Neutrophil (primary cell): ENCODE data around the gene TEX35.

Source experiments
- H3K27ac ChIP-seq: fragments of 200-600 bp; sonication (generic); 2 replicates; pipeline ENCODE4 v1.5.1; 2016; ENCODE audit warnings: mild to moderate bottlenecking, moderate library complexity
- H3K27me3 ChIP-seq: fragments of 200-600 bp; sonication (generic); 2 replicates; pipeline ENCODE4 v1.6.0; 2016; ENCODE audit warnings: mild to moderate bottlenecking
- H3K36me3 ChIP-seq: fragments of 200-600 bp; sonication (generic); 2 replicates; pipeline ENCODE4 v1.5.1; 2017
- H3K4me1 ChIP-seq, 2 experiments: fragments of 200-600 bp in 1 of 2; sonication (generic) in 1 of 2; 1 replicate in 1 of 2; 2 replicates in 1 of 2; pipeline versions ENCODE4 v1.5.1 to v1.6.1; 2013 to 2016; ENCODE audit warnings: low read depth in 1 of 2, low read length in 1 of 2, mild to moderate bottlenecking in 1 of 2, moderate library complexity in 1 of 2; ENCODE audit not compliant: control insufficient read depth in 1 of 2, insufficient read depth in 1 of 2
- H3K4me3 ChIP-seq, 2 experiments: fragments of 200-600 bp in 1 of 2; sonication (generic) in 1 of 2; 1 replicate in 1 of 2; 2 replicates in 1 of 2; pipeline ENCODE4 v1.5.1; 2013 to 2016; ENCODE audit warnings: low read depth in 1 of 2, low read length in 1 of 2, mild to moderate bottlenecking in 1 of 2, moderate library complexity in 1 of 2
- H3K9me3 ChIP-seq: fragments of 200-600 bp; sonication (generic); 2 replicates; pipeline ENCODE4 v1.5.1; 2016
- TF ChIP-seq, protein P1 (sequence below): fragments of 200-600 bp; sonication (generic); IDR thresholded peaks from 2 replicates; pipeline ENCODE4 v1.5.1; 2016; ENCODE audit warnings: antibody characterized with exemption

TEX35 gene

GRCh38 chr1:178470411-178470960 lies 42.4 kb upstream of the TEX35 start:
- Histone ChIP-seq H3K4me1 (peaks cover 3 to 10% of the 10 kb centered on the region in 2 experiments), H3K4me3 (no peak overlapping the region), H3K36me3 (no peaks in the 10 kb centered on the region), H3K27me3 (no peaks in the 10 kb centered on the region), H3K27ac (no peak overlapping the region), H3K9me3 (no peaks in the 10 kb centered on the region)
- TF ChIP-seq, protein P1, sequence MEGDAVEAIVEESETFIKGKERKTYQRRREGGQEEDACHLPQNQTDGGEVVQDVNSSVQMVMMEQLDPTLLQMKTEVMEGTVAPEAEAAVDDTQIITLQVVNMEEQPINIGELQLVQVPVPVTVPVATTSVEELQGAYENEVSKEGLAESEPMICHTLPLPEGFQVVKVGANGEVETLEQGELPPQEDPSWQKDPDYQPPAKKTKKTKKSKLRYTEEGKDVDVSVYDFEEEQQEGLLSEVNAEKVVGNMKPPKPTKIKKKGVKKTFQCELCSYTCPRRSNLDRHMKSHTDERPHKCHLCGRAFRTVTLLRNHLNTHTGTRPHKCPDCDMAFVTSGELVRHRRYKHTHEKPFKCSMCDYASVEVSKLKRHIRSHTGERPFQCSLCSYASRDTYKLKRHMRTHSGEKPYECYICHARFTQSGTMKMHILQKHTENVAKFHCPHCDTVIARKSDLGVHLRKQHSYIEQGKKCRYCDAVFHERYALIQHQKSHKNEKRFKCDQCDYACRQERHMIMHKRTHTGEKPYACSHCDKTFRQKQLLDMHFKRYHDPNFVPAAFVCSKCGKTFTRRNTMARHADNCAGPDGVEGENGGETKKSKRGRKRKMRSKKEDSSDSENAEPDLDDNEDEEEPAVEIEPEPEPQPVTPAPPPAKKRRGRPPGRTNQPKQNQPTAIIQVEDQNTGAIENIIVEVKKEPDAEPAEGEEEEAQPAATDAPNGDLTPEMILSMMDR = no peak

- H3K9me3 ChIP-seq = no peaks in the 10 kb centered on the region
- H3K4me3 ChIP-seq = no peak overlapping the region
- TF ChIP-seq, protein P1 = no peak
- no peaks in the 10 kb centered on the region for H3K27me3 ChIP-seq
- H3K27ac ChIP-seq = no peak overlapping the region
- peaks cover 0 to 14% of the 10 kb centered on the region in 2 experiments for H3K4me1 ChIP-seq
- no peaks in the 10 kb centered on the region for H3K36me3 ChIP-seq
Observed at GRCh38 chr1:178472531-178472930, 40.4 kb upstream of the TEX35 start.

- Histone ChIP-seq H3K27me3 (no peaks in the 10 kb centered on the region), H3K4me1 (peaks cover 0 to 14% of the 10 kb centered on the region in 2 experiments), H3K9me3 (no peaks in the 10 kb centered on the region), H3K27ac (no peak overlapping the region), H3K4me3 (no peak overlapping the region), H3K36me3 (no peaks in the 10 kb centered on the region)
- TF ChIP-seq, protein P1 = no peak
Observed at GRCh38 chr1:178477373-178477772, 35.5 kb upstream of the TEX35 start.

DNA sequence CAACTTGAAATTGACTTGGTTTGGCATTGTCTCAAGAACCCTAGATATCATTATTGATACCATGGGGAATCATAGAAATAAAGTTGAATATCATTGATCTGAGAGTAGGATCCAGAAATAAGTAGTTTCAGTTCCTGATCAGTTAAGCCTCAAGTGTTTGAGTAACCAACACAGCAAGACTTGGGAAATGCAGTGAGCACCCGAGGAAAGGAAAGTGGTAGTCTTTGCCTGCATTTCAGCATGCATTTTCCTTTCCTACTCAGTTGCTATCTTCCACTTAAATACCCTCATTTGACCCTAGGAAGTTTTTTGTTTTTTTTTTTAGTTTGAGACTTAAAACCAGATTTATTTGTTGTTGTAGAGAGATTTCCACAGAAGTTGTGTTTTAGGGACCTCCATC lies 35.1 kb upstream of the TEX35 start:
- H3K4me3 ChIP-seq = no peak overlapping the region
- no peaks in the 10 kb centered on the region for H3K27me3 ChIP-seq
- TF ChIP-seq, protein P1 = no peak
- H3K4me1 ChIP-seq = peaks cover 0 to 14% of the 10 kb centered on the region in 2 experiments
- H3K36me3 ChIP-seq = no peaks in the 10 kb centered on the region
- H3K9me3 ChIP-seq = no peaks in the 10 kb centered on the region
- H3K27ac ChIP-seq = no peak overlapping the region

GRCh38 chr1:178483251-178483957 lies 29.5 kb upstream of the TEX35 start:
- Histone ChIP-seq H3K4me3 (no peak overlapping the region), H3K9me3 (no peaks in the 10 kb centered on the region), H3K36me3 (no peaks in the 10 kb centered on the region), H3K27ac (no peak overlapping the region), H3K27me3 (no peaks in the 10 kb centered on the region), H3K4me1 (peaks cover 22 to 36% of the 10 kb centered on the region in 2 experiments)
- TF ChIP-seq, protein P1 = no peak
